Testis (tissue), 2 donors: ENCODE measurements around the gene RRM2.

Source experiments
- POLR2A ChIP-seq: fragments of 450-650 bp; IDR thresholded peaks from one replicate; pipeline ENCODE4 v1.6.1; 2017; ENCODE audit warnings: antibody characterized with exemption, mild to moderate bottlenecking, moderate library complexity
- TF ChIP-seq, protein P1 (sequence below), 3 experiments: fragments of 450-650 bp in 2 of 3; fragments of 200-600 bp in 1 of 3; sonication (generic) in 1 of 3; IDR thresholded peaks; one replicate each; pipeline ENCODE4 v1.5.1; 2016 to 2019; ENCODE audit warnings: antibody characterized with exemption in 3 of 3, mild to moderate bottlenecking in 2 of 3, moderate library complexity in 1 of 3

DNA sequence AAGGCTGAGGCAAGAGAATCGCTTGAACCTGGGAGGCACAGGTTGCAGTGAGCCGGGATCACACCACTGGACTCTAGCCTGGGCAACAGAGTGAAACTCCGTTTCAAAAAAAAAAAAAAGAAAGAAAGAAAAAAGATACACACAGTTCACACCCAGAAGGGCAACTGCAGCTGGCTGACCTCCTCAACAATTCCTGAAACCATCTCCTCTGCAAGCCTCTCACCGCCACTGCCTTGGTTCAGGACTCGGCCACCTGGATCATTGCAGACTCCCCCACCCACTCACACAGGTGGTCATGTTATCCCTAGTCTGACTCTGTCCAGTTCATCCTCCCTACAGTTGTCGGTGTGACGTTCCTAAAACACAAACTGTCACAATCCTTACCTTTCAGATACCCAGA is 44.5 kb upstream of the RRM2 start:
- TF ChIP-seq, protein P1, sequence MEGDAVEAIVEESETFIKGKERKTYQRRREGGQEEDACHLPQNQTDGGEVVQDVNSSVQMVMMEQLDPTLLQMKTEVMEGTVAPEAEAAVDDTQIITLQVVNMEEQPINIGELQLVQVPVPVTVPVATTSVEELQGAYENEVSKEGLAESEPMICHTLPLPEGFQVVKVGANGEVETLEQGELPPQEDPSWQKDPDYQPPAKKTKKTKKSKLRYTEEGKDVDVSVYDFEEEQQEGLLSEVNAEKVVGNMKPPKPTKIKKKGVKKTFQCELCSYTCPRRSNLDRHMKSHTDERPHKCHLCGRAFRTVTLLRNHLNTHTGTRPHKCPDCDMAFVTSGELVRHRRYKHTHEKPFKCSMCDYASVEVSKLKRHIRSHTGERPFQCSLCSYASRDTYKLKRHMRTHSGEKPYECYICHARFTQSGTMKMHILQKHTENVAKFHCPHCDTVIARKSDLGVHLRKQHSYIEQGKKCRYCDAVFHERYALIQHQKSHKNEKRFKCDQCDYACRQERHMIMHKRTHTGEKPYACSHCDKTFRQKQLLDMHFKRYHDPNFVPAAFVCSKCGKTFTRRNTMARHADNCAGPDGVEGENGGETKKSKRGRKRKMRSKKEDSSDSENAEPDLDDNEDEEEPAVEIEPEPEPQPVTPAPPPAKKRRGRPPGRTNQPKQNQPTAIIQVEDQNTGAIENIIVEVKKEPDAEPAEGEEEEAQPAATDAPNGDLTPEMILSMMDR (IDR thresholded peaks at IDR 0.05), result no peak
- TF ChIP-seq POLR2A, result no peak
